ENCODE results near the gene SP140.
"Not testable (repeated sequence)": the region's sequence is repeated elsewhere in the genome, so short reads cannot be mapped to it uniquely, and the experiment has no call there.

Gene SP140

GRCh38 chr2:230327418-230328154, 102.0 kb downstream of the SP140 start:
- no peak for DNase-seq

- no peak for DNase-seq
Observed at GRCh38 chr2:230328155-230328458, 102.6 kb downstream of the SP140 start.

GRCh38 chr2:230329946-230330605, 104.5 kb downstream of the SP140 start:
- no peak for DNase-seq

- no peak for DNase-seq
Observed at GRCh38 chr2:230330725-230331124, 105.2 kb downstream of the SP140 start.

GRCh38 chr2:230335461-230335863, 109.9 kb downstream of the SP140 start:
- DNase-seq = no peak

- no peak for DNase-seq
Observed at GRCh38 chr2:230335864-230336506, 110.4 kb downstream of the SP140 start.

GRCh38 chr2:230341936-230342528, 116.5 kb downstream of the SP140 start:
- DNase-seq = not testable (repeated sequence)

GRCh38 chr2:230343041-230343624, 117.6 kb downstream of the SP140 start:
- not testable (repeated sequence) for DNase-seq

GRCh38 chr2:230343747-230344146, 118.2 kb downstream of the SP140 start:
- no peak for DNase-seq

- no peak for DNase-seq
Observed at GRCh38 chr2:230346465-230346864, 120.9 kb downstream of the SP140 start.

GRCh38 chr2:230346921-230347533, 121.5 kb downstream of the SP140 start:
- DNase-seq = no peak

GRCh38 chr2:230347659-230348305, 122.2 kb downstream of the SP140 start:
- no peak for DNase-seq

- no peak for DNase-seq
Observed at GRCh38 chr2:230348787-230349186, 123.3 kb downstream of the SP140 start.

GRCh38 chr2:230356084-230356483, 130.5 kb downstream of the SP140 start:
- DNase-seq = no peak

- no peak for DNase-seq
Observed at GRCh38 chr2:230358305-230358704, 132.8 kb downstream of the SP140 start.

- DNase-seq = no peak
Observed at GRCh38 chr2:230360028-230360427, 134.5 kb downstream of the SP140 start.

GRCh38 chr2:230362030-230362691, 136.6 kb downstream of the SP140 start:
- DNase-seq = no peak
